Thyroid gland (tissue), 4 donors: ENCODE measurements around the gene NKX1-1.

ENCODE experiments used
- POLR2A ChIP-seq, 2 donors: fragments of 450-650 bp; IDR thresholded peaks; one replicate each; pipeline ENCODE4 v1.6.1; 2017; ENCODE audit warnings: antibody characterized with exemption in 2 of 2, mild to moderate bottlenecking in 2 of 2, moderate library complexity in 1 of 2
- TF ChIP-seq, protein P1 (sequence below), 6 experiments: fragments of 200-600 bp in 3 of 6; fragments of 450-650 bp in 3 of 6; sonication (generic) in 3 of 6; IDR thresholded peaks; one replicate each; pipeline ENCODE4 v1.5.1; 2016 to 2019; ENCODE audit warnings: antibody characterized with exemption in 6 of 6, mild to moderate bottlenecking in 2 of 6, inconsistent platforms in 1 of 6, moderate library complexity in 1 of 6

DNA sequence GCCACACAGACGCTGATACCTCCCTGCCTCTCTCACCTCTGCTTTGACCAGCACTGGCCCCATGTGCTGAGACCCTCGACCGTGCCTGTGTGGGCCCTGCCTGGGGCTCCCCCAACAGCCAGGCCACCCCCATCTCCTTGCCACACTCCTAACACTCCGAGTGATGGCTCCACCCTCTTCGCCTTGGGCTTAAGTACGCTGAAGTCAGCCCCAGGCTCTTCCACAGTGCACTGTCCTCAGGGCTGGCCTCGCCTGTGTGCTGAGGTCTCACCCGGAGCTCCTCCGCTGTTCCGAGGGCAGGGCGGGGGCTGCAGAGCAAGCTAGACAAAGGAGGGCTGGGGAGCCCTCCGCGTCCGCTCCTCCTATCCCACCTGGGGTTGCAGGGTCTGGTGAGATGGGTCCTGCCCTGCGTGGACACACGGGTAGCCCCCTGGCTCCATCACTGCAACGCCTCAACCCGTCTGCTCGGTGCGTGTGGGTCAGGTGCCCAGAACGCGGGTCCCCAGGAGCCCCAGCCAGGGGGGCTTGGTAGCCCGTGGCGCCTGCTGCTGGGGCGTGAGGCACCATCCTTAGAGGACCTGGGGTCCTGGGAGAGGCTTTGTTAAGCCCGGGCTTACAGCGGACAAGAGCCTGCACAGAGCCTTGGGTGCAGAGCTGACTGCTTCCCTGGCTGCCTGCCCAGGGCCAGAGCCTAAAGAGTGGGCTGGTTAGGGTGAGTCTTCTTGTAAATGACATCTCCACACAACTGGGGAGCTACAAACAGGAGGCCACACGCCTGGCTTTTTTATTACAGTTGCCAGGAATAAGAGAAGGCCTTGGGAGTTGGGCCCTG, 42.6 kb upstream of the NKX1-1 start:
- TF ChIP-seq, protein P1, sequence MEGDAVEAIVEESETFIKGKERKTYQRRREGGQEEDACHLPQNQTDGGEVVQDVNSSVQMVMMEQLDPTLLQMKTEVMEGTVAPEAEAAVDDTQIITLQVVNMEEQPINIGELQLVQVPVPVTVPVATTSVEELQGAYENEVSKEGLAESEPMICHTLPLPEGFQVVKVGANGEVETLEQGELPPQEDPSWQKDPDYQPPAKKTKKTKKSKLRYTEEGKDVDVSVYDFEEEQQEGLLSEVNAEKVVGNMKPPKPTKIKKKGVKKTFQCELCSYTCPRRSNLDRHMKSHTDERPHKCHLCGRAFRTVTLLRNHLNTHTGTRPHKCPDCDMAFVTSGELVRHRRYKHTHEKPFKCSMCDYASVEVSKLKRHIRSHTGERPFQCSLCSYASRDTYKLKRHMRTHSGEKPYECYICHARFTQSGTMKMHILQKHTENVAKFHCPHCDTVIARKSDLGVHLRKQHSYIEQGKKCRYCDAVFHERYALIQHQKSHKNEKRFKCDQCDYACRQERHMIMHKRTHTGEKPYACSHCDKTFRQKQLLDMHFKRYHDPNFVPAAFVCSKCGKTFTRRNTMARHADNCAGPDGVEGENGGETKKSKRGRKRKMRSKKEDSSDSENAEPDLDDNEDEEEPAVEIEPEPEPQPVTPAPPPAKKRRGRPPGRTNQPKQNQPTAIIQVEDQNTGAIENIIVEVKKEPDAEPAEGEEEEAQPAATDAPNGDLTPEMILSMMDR (IDR thresholded peaks at IDR 0.05): no peak
- no peak for TF ChIP-seq POLR2A (IDR thresholded peaks at IDR 0.05)
